ENCODE results near the gene GPBAR1. TPM values are rescaled to one million over a fixed set of nuclear protein-coding genes. Genes with fewer than 3 reads are reported as not detected.

GPBAR1 gene
- total and polyA plus RNA-seq, 9 of the 15 experiments (the other 6 are each of a cell fraction or from before 2014, with no cell fraction given): not detected

GRCh38 chr2:218263817-218264641, 3.2 kb downstream of the GPBAR1 start:
- DNase-seq (ENCODE audit: extremely low read depth in 1 of 4, low spot score in 3 of 4): no peak
- Histone ChIP-seq H4K20me1 (replicated peaks; ENCODE audit: control insufficient read depth, insufficient read depth, low read length) (no peaks in the 10 kb centered on the region), H3K9me1 (ENCODE audit: control insufficient read depth, insufficient read depth, low read length) (no peaks in the 10 kb centered on the region), H3K9ac (ENCODE audit: insufficient read depth in 1 of 2, low read depth in 2 of 2, low read length in 2 of 2) (no peak overlapping the region; a peak in 1 of 4 replicates), H3K4me2 (ENCODE audit: insufficient read depth, low read length) (no peak overlapping the region), H3K4me3 (no peak overlapping the region), H3K9me3 (replicated peaks; ENCODE audit: control insufficient read depth, insufficient read depth, low read depth, low read length) (no peaks in the 10 kb centered on the region), H3K4me1 (replicated peaks in 1 of 2; ENCODE audit: control insufficient read depth in 2 of 2, insufficient read depth in 2 of 2, low read length in 2 of 2) (peaks cover 2 to 13% of the 10 kb centered on the region in 2 experiments; a peak in 3 of 5 replicates), H3K79me2 (ENCODE audit: control insufficient read depth, insufficient read depth, low read length) (peaks cover 2% of the 10 kb centered on the region), H3K27ac (ENCODE audit: extremely low read depth, low read depth, low read length) (no peak overlapping the region), H3K36me3 (ENCODE audit: control insufficient read depth, insufficient read depth, low read length) (peaks cover 39% of the 10 kb centered on the region; the same call in 2 of the 3 replicates), H2AFZ (ENCODE audit: low read depth, low read length) (no peak overlapping the region), H3K27me3 (ENCODE audit: control insufficient read depth in 2 of 2, insufficient read depth in 2 of 2, low read length in 2 of 2) (no peaks in the 10 kb centered on the region)
- POLR2A ChIA-PET: interaction anchor here (0.9 kb wide), 1 partner anchor 12 kb away, joined by 3 read pairs; no protein-coding TSS in a partner anchor
- 73% methylated on average over 10 of the region's 17 CpGs for WGBS (ENCODE audit: insufficient coverage, low coverage, missing lambda C conversion rate)
- TF ChIP-seq CTCF (IDR thresholded peaks at IDR 0.05 in 2 of 3, conservative IDR thresholded peaks at IDR 0.05 in 1 of 3; ENCODE audit: insufficient read depth in 2 of 3, low read depth in 1 of 3, low read length in 3 of 3): peak in 1 of 3 experiments; percentile 3; a peak in 1 of 6 replicates
- no peak for TF ChIP-seq CHCHD3 (CRISPR knock-in tag; IDR thresholded peaks at IDR 0.05)
- no peak for TF ChIP-seq FOXA3 (CRISPR knock-in tag; conservative IDR thresholded peaks at IDR 0.05 in 1 of 2, IDR thresholded peaks at IDR 0.05 in 1 of 2)
- TF ChIP-seq ELF4 (CRISPR knock-in tag; IDR thresholded peaks at IDR 0.05): no peak
- no peak for TF ChIP-seq TFAP4 (CRISPR knock-in tag; IDR thresholded peaks at IDR 0.05; ENCODE audit: borderline replicate concordance)
- TSS peak; percentile 22 for BruUV-seq (replicated peaks)
- no peak for ATAC-seq
- no peak for FAIRE-seq
- in situ Hi-C loops (cut with MboI) (no loop called here), intact Hi-C loops (cut with micrococcal nuclease) (no loop called here)
- CTCF ChIA-PET (ENCODE audit: low intra/inter-chr PET ratio): no interaction called here

All from K562 (cell line).